SU-DHL-6 (cell line): ENCODE results near the gene IL3.

Experiments
- H2AFZ ChIP-seq: fragments of 200-600 bp; sonication (generic); 2 replicates; pipeline ENCODE4 v1.6.1; 2014; ENCODE audit warnings: low read depth, mild to moderate bottlenecking, moderate library complexity, mixed read lengths, antibody characterized with exemption, low read length; ENCODE audit not compliant: severe bottlenecking
- H3F3A ChIP-seq: fragments of 200-600 bp; shearing (Covaris generic); 2 replicates; pipeline ENCODE4 v1.6.0; 2016; ENCODE audit warnings: antibody characterized with exemption, mild to moderate bottlenecking; ENCODE audit not compliant: insufficient read depth
- H3K27ac ChIP-seq: fragments of 200-600 bp; sonication (generic); 2 replicates; pipeline ENCODE4 v1.5.1; 2016; ENCODE audit warnings: low read depth, mild to moderate bottlenecking, low read length, moderate library complexity, mixed read lengths
- H3K27me3 ChIP-seq: fragments of 200-600 bp; sonication (generic), shearing (Covaris generic); 2 replicates; pipeline ENCODE4 v1.6.0; 2014; ENCODE audit warnings: mild to moderate bottlenecking, low read length
- H3K36me3 ChIP-seq: fragments of 200-600 bp; sonication (generic); 2 replicates; pipeline ENCODE4 v1.6.1; 2014; ENCODE audit warnings: mild to moderate bottlenecking, low read length, mixed read lengths
- H3K4me2 ChIP-seq: fragments of 300-600, 200-600 bp; shearing (Covaris generic), sonication (generic); 2 replicates; pipeline ENCODE4 v1.6.0; 2014; ENCODE audit warnings: low read length, low read depth, mild to moderate bottlenecking; ENCODE audit not compliant: poor library complexity, severe bottlenecking
- H3K4me3 ChIP-seq: fragments of 200-600 bp; sonication (generic); 2 replicates; pipeline ENCODE4 v1.5.1; 2014; ENCODE audit warnings: antibody characterized with exemption, low read length, mild to moderate bottlenecking, mixed read lengths; ENCODE audit not compliant: insufficient read depth, poor library complexity, severe bottlenecking
- H3K79me2 ChIP-seq: fragments of 200-600 bp; sonication (generic); 2 replicates; pipeline ENCODE4 v1.6.1; 2014; ENCODE audit warnings: mild to moderate bottlenecking, low read length, moderate library complexity; ENCODE audit not compliant: insufficient read depth
- H3K9ac ChIP-seq: fragments of 200-600 bp; sonication (generic); 2 replicates; pipeline ENCODE4 v1.7.0; 2014; ENCODE audit warnings: mild to moderate bottlenecking, low read length
- H3K9me2 ChIP-seq: fragments of 200-600 bp; sonication (generic); replicated peaks from 2 replicates; pipeline ENCODE4 v1.6.1; 2014; ENCODE audit warnings: low read length; ENCODE audit not compliant: insufficient read depth
- H3K9me3 ChIP-seq: fragments of 200-600 bp; sonication (generic); 2 replicates; pipeline ENCODE4 v1.6.1; 2014; ENCODE audit warnings: low read length, mixed read lengths; ENCODE audit not compliant: insufficient read depth
- H4K20me1 ChIP-seq: fragments of 200-600 bp; sonication (generic); 2 replicates; pipeline ENCODE4 v1.6.1; 2014; ENCODE audit warnings: low read depth, mild to moderate bottlenecking, antibody characterized with exemption, low read length, moderate library complexity, mixed read lengths
- CTCF ChIP-seq: fragments of 200-600 bp; sonication (generic); IDR thresholded peaks from one replicate; pipeline ENCODE4 v1.5.1; 2017; ENCODE audit warnings: antibody characterized with exemption, mild to moderate bottlenecking, low read length, moderate library complexity; ENCODE audit not compliant: insufficient read depth, poor library complexity, severe bottlenecking
- EZH2phosphoT487 ChIP-seq: fragments of 200-600 bp; sonication (generic), shearing (Covaris generic); conservative IDR thresholded peaks from 2 replicates; pipeline ENCODE4 v1.6.1; 2018; ENCODE audit warnings: mild to moderate bottlenecking, antibody characterized with exemption, low read length, moderate library complexity, mixed read lengths

The IL3 gene

GRCh38 chr5:132016721-132017250 lies 43.7 kb upstream of the IL3 start:
- no peaks in the 10 kb centered on the region for H4K20me1 ChIP-seq
- no peak overlapping the region for H2AFZ ChIP-seq
- no peak overlapping the region for H3K9ac ChIP-seq

GRCh38 chr5:132017316-132017715 lies 43.1 kb upstream of the IL3 start:
- Histone ChIP-seq H3K79me2 (no peaks in the 10 kb centered on the region), H3K4me2 (no peak overlapping the region), H2AFZ (no peak overlapping the region), H3K27me3 (no peaks in the 10 kb centered on the region), H3K9me2 (no peaks in the 10 kb centered on the region), H3K36me3 (no peaks in the 10 kb centered on the region), H4K20me1 (no peaks in the 10 kb centered on the region), H3K27ac (no peak overlapping the region), H3K9ac (no peak overlapping the region), H3F3A (no peaks in the 10 kb centered on the region), H3K9me3 (no peaks in the 10 kb centered on the region), H3K4me3 (no peak overlapping the region)
- no peak for TF ChIP-seq CTCF
- no peak for TF ChIP-seq EZH2phosphoT487

More at GRCh38 chr5:132016721-132017250, 43.7 kb upstream of the IL3 start:
- H3K9me3 ChIP-seq, result no peaks in the 10 kb centered on the region
- H3K79me2 ChIP-seq, result no peaks in the 10 kb centered on the region
- H3K9me2 ChIP-seq, result no peaks in the 10 kb centered on the region
- no peak overlapping the region for H3K4me2 ChIP-seq
- no peaks in the 10 kb centered on the region for H3F3A ChIP-seq
- H3K27ac ChIP-seq, result no peak overlapping the region
- H3K4me3 ChIP-seq, result no peak overlapping the region
- no peak for TF ChIP-seq CTCF
- no peak for TF ChIP-seq EZH2phosphoT487
- H3K27me3 ChIP-seq, result no peaks in the 10 kb centered on the region
- H3K36me3 ChIP-seq, result no peaks in the 10 kb centered on the region

GRCh38 chr5:132017738-132018625 lies 42.5 kb upstream of the IL3 start:
- H2AFZ ChIP-seq, result no peak overlapping the region
- no peaks in the 10 kb centered on the region for H3K9me3 ChIP-seq
- H3K4me3 ChIP-seq, result no peak overlapping the region
- no peaks in the 10 kb centered on the region for H4K20me1 ChIP-seq
- no peak overlapping the region for H3K27ac ChIP-seq
- H3K9ac ChIP-seq, result no peak overlapping the region
- no peaks in the 10 kb centered on the region for H3K27me3 ChIP-seq
- H3K36me3 ChIP-seq, result no peaks in the 10 kb centered on the region
- H3K9me2 ChIP-seq, result no peaks in the 10 kb centered on the region
- H3F3A ChIP-seq, result no peaks in the 10 kb centered on the region
- no peak for TF ChIP-seq CTCF
- no peak for TF ChIP-seq EZH2phosphoT487
- H3K4me2 ChIP-seq, result no peak overlapping the region
- H3K79me2 ChIP-seq, result no peaks in the 10 kb centered on the region
